WTC11 (cell line): ENCODE results near the gene INTS4. TPM values are rescaled to one million over a fixed set of nuclear protein-coding genes. Genes with fewer than 3 reads are reported as not detected.
A peak's percentile ranks its signal among the peaks of the same experiment; 100 is the strongest.

ENCODE experiments used
- ATAC-seq: fragments of 200-7000 bp; cut with Tn5 transposase; 2 replicates; pipeline ENCODE4 v1.10.0; 2021; ENCODE audit warnings: mild to moderate bottlenecking, moderate library complexity
- CTCF ChIA-PET: fragments of 300-600 bp; sonication (Branson Sonifier 250); formaldehyde crosslinking; loops from one replicate; lab custom pipeline; 2021; ENCODE audit warnings: antibody characterized with exemption; lab: Charles Lee
- POLR2A ChIA-PET: fragments of 350-600 bp; sonication (Branson Sonifier 250); formaldehyde crosslinking; loops from one replicate; lab custom pipeline; 2021; ENCODE audit warnings: antibody characterized with exemption; lab: Charles Lee
- DNase-seq: peaks from one replicate; pipeline ENCODE4 v3.0.0; 2021; ENCODE audit warnings: low spot score
- H3K27ac Mint-ChIP-seq: 2 replicates; pipeline ENCODE4 v1.8.0; 2021; ENCODE audit warnings: mixed read lengths
- H3K27me3 Mint-ChIP-seq: 2 replicates; pipeline ENCODE4 v1.8.0; 2021; ENCODE audit warnings: low read depth, mild to moderate bottlenecking, moderate library complexity, mixed read lengths
- H3K36me3 Mint-ChIP-seq: 2 replicates; pipeline ENCODE4 v1.8.0; 2021; ENCODE audit warnings: mixed read lengths
- H3K4me1 Mint-ChIP-seq: 2 replicates; pipeline ENCODE4 v1.8.0; 2022; ENCODE audit warnings: mixed read lengths
- H3K4me3 Mint-ChIP-seq: 2 replicates; pipeline ENCODE4 v1.8.0; 2021; ENCODE audit warnings: mild to moderate bottlenecking, moderate library complexity, mixed read lengths
- H3K9me3 Mint-ChIP-seq: 2 replicates; pipeline ENCODE4 v1.8.0; 2021; ENCODE audit warnings: mixed read lengths
- AFF4 ChIP-seq: sonication (generic); formaldehyde crosslinking; IDR thresholded peaks from 2 replicates; pipeline ENCODE4 v1.8.1; 2023; ENCODE audit warnings: mild to moderate bottlenecking, missing genetic modification reagents, borderline replicate concordance
- AR ChIP-seq: fragments of 250-450 bp; sonication (Bioruptor Pico); IDR thresholded peaks from 2 replicates; pipeline ENCODE4 v1.9.0; 2021; ENCODE audit warnings: mild to moderate bottlenecking
- E2F1 ChIP-seq: sonication (generic); formaldehyde crosslinking; IDR thresholded peaks from 2 replicates; pipeline ENCODE4 v1.8.0; 2022; ENCODE audit warnings: mild to moderate bottlenecking, missing genetic modification reagents
- ESRRA ChIP-seq: sonication (generic); formaldehyde crosslinking; IDR thresholded peaks from 2 replicates; pipeline ENCODE4 v1.8.1; 2022; ENCODE audit warnings: mild to moderate bottlenecking, missing genetic modification reagents, borderline replicate concordance
- MYBL2 ChIP-seq: sonication (generic); formaldehyde crosslinking; IDR thresholded peaks from 2 replicates; pipeline ENCODE4 v1.8.1; 2023; ENCODE audit warnings: mild to moderate bottlenecking, moderate library complexity, missing genetic modification reagents
- NFATC4 ChIP-seq: fragments of 250-450 bp; sonication (Bioruptor Pico); IDR thresholded peaks from 2 replicates; pipeline ENCODE4 v1.9.0; 2021; ENCODE audit warnings: mild to moderate bottlenecking
- SMAD3 ChIP-seq: sonication (generic); formaldehyde crosslinking; IDR thresholded peaks from 2 replicates; pipeline ENCODE4 v1.8.0; 2022; ENCODE audit warnings: missing genetic modification reagents, mild to moderate bottlenecking, borderline replicate concordance
- TCF7 ChIP-seq: sonication (generic); formaldehyde crosslinking; IDR thresholded peaks from 2 replicates; pipeline ENCODE4 v1.8.0; 2022; ENCODE audit warnings: mild to moderate bottlenecking, low read depth, missing genetic modification reagents, moderate library complexity
- USF1 ChIP-seq: sonication (generic); formaldehyde crosslinking; IDR thresholded peaks from 2 replicates; pipeline ENCODE4 v1.8.0; 2022; ENCODE audit warnings: mild to moderate bottlenecking, missing genetic modification reagents
- ZNF416 ChIP-seq: fragments of 250-450 bp; sonication (Bioruptor Pico); IDR thresholded peaks from 2 replicates; pipeline ENCODE4 v1.9.0; 2021; ENCODE audit warnings: mild to moderate bottlenecking, inconsistent platforms
- ZNF425 ChIP-seq: fragments of 250-450 bp; sonication (Bioruptor Pico); conservative IDR thresholded peaks from 2 replicates; pipeline ENCODE4 v1.9.0; 2021; ENCODE audit warnings: mild to moderate bottlenecking
- total RNA-seq: library from RNA; stranded (reverse); gene quantifications from 3 replicates; pipeline ENCODE4 v1.2.3, GENCODE V29; 2021
- TF ChIP-seq, protein P1 (sequence below): sonication (generic); formaldehyde crosslinking; IDR thresholded peaks from 2 replicates; pipeline ENCODE4 v1.8.0; 2022; ENCODE audit warnings: mild to moderate bottlenecking, missing genetic modification reagents

The INTS4 gene
- total RNA-seq, 1 experiment from 2014 or later, result 34.2 TPM

DNA sequence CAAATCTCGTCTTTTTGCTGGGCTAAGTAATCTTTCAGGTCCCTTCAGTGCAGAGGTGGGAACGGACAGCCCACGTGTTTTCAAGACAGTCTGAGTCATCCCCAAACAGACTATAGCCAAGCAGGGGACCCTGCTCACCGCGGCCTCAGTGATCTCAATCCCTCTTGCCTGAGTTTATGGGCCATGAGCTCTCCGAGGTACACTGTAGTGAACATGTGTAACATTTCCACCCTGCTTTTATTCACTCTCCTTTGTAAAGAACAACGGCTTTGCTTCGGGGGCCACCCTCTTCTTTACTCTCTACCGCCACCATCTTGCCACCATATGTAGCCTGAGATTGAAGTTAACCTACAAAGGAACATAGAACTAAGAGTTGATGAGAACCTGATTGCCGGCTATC, 40.2 kb upstream of the INTS4 start:
- TF ChIP-seq MYBL2 (CRISPR knock-in tag) (no peak), SMAD3 (CRISPR knock-in tag) (no peak), TCF7 (CRISPR knock-in tag) (no peak), USF1 (CRISPR knock-in tag) (no peak), E2F1 (no peak), ESRRA (CRISPR knock-in tag) (no peak), AR (CRISPR knock-in tag) (no peak), AFF4 (CRISPR knock-in tag) (no peak), ZNF416 (CRISPR knock-in tag) (no peak), NFATC4 (CRISPR knock-in tag) (no peak), ZNF425 (CRISPR knock-in tag) (no peak)
- TF ChIP-seq, protein P1, sequence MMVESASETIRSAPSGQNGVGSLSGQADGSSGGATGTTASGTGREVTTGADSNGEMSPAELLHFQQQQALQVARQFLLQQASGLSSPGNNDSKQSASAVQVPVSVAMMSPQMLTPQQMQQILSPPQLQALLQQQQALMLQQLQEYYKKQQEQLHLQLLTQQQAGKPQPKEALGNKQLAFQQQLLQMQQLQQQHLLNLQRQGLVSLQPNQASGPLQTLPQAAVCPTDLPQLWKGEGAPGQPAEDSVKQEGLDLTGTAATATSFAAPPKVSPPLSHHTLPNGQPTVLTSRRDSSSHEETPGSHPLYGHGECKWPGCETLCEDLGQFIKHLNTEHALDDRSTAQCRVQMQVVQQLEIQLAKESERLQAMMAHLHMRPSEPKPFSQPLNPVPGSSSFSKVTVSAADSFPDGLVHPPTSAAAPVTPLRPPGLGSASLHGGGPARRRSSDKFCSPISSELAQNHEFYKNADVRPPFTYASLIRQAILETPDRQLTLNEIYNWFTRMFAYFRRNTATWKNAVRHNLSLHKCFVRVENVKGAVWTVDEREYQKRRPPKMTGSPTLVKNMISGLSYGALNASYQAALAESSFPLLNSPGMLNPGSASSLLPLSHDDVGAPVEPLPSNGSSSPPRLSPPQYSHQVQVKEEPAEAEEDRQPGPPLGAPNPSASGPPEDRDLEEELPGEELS (CRISPR knock-in tag), result no peak
- TF ChIP-seq, all 79 proteins: peak for 0
- peaks cover 6% of the 10 kb centered on the region; the same call in 1 of the 2 replicates for H3K4me1 Mint-ChIP-seq
- peak; percentile 62 for ATAC-seq
- no peak overlapping the region for H3K4me3 Mint-ChIP-seq
- ChIA-PET POLR2A (no interaction called here), CTCF (interaction anchor here (0.9 to 8.3 kb wide), 2 partner anchors 10 to 40 kb away, joined by 4 to 46 read pairs; partner anchors contain the start of gene INTS4)
- no peaks in the 10 kb centered on the region for H3K9me3 Mint-ChIP-seq
- H3K36me3 Mint-ChIP-seq, result no peaks in the 10 kb centered on the region
- no peak for DNase-seq
- H3K27ac Mint-ChIP-seq, result no peak overlapping the region
- no peaks in the 10 kb centered on the region for H3K27me3 Mint-ChIP-seq
